K562 (cell line): ENCODE data around the gene RACGAP1. TPM values are rescaled to one million over a fixed set of nuclear protein-coding genes. Genes with fewer than 3 reads are reported as not detected.

Experiments
- CTBP1 ChIP-seq: fragments of 450-650 bp; IDR thresholded peaks from 2 replicates; pipeline ENCODE4 v1.6.1; 2016; ENCODE audit warnings: borderline replicate concordance
- IRF9 ChIP-seq: fragments of 450-650 bp; IDR thresholded peaks from 2 replicates; pipeline ENCODE4 v1.6.1; 2016; ENCODE audit warnings: missing biosample characterization, missing genetic modification characterization
- KDM4B ChIP-seq, 2 experiments: fragments of 450-650 bp in 1 of 2; sonication (generic) in 1 of 2; IDR thresholded peaks; 2 replicates each; pipeline ENCODE4 v1.6.1; 2016 to 2017; ENCODE audit warnings: borderline replicate concordance in 2 of 2, antibody characterized with exemption in 1 of 2, low read depth in 1 of 2, mild to moderate bottlenecking in 1 of 2
- KHSRP ChIP-seq: fragments of 450-650 bp; IDR thresholded peaks from 2 replicates; pipeline ENCODE4 v1.6.1; 2017
- MAFF ChIP-seq: IDR thresholded peaks from 2 replicates; pipeline ENCODE4 v1.6.1; 2012; ENCODE audit warnings: low read length, improper control_type of control experiment
- MIER1 ChIP-seq: fragments of 450-650 bp; IDR thresholded peaks from 2 replicates; pipeline ENCODE4 v1.6.1; 2016; ENCODE audit warnings: antibody characterized with exemption, mild to moderate bottlenecking, low read depth
- NR4A1 ChIP-seq, 2 experiments: fragments of 250-450 bp in 1 of 2; fragments of 450-650 bp in 1 of 2; sonication (Bioruptor Pico) in 1 of 2; IDR thresholded peaks; 2 replicates each; pipeline versions ENCODE4 v1.4.0 to v1.6.1; 2016 to 2020; ENCODE audit warnings: mild to moderate bottlenecking in 2 of 2, missing compliant biosample characterization in 1 of 2, missing genetic modification characterization in 1 of 2, moderate library complexity in 1 of 2
- RBM25 ChIP-seq: fragments of 200-400 bp; formaldehyde crosslinking; IDR thresholded peaks from 2 replicates; pipeline ENCODE4 v1.6.1; 2018; ENCODE audit warnings: low read length, low read depth, moderate library complexity; ENCODE audit not compliant: severe bottlenecking
- RBM34 ChIP-seq: fragments of 200-400 bp; formaldehyde crosslinking; IDR thresholded peaks from 2 replicates; pipeline ENCODE4 v1.6.1; 2018; ENCODE audit warnings: low read length, borderline replicate concordance; ENCODE audit not compliant: insufficient read depth
- SPI1 ChIP-seq: IDR thresholded peaks from 2 replicates; pipeline ENCODE4 v1.6.1; 2011; ENCODE audit warnings: low read depth, low read length, control low read depth, borderline replicate concordance
- UBTF ChIP-seq, 2 experiments: IDR thresholded peaks; 2 replicates each; pipeline ENCODE4 v1.6.1; 2012; ENCODE audit warnings: improper control_type of control experiment in 2 of 2, low read depth in 2 of 2, low read length in 2 of 2, borderline replicate concordance in 1 of 2
- USF2 ChIP-seq: sonication (generic); formaldehyde crosslinking; IDR thresholded peaks from 2 replicates; pipeline ENCODE4 v1.5.0; 2020; ENCODE audit warnings: missing genetic modification reagents
- ZNF41 ChIP-seq: fragments of 250-450 bp; sonication (Bioruptor Pico); conservative IDR thresholded peaks from 2 replicates; pipeline ENCODE4 v1.4.0; 2020; ENCODE audit warnings: mild to moderate bottlenecking
- ZNF592 ChIP-seq: fragments of 450-650 bp; IDR thresholded peaks from 2 replicates; pipeline ENCODE4 v1.6.1; 2017; ENCODE audit warnings: antibody characterized with exemption, mild to moderate bottlenecking
- ZNF695 ChIP-seq: fragments of 450-650 bp; formaldehyde crosslinking; IDR thresholded peaks from 2 replicates; pipeline ENCODE4 v1.4.0; 2020; ENCODE audit warnings: mild to moderate bottlenecking, moderate library complexity
- ZNF699 ChIP-seq: fragments of 250-450 bp; sonication (Bioruptor Pico); IDR thresholded peaks from 2 replicates; pipeline ENCODE4 v1.8.0; 2021; ENCODE audit warnings: mild to moderate bottlenecking, moderate library complexity; ENCODE audit not compliant: insufficient replicate concordance
- polyA plus RNA-seq, 8 experiments: library from polyadenylated mRNA; depleted of rRNA in 4 of 8; stranded (reverse) in 5 of 8; unstranded in 3 of 8; fragments of >200 nt; fragmentation: Nextera tagmentation in 2 of 8; fragmentation: Illumina TruSeq in 1 of 8; extraction: Ambion mirVana in 2 of 8; extraction: Trizol in 1 of 8; gene quantifications; 2 replicates each; pipeline versions ENCODE4 v1.2.1 to v1.2.3, GENCODE V29; 2011 to 2014; ENCODE audit warnings: inconsistent platforms in 1 of 8, missing spikeins in 1 of 8
- total RNA-seq, 7 experiments: library from RNA; depleted of rRNA in 6 of 7; stranded (reverse); fragments of >200 nt in 6 of 7; fragmentation: Illumina TruSeq in 2 of 7; extraction: Trizol in 2 of 7; gene quantifications; 2 replicates each; pipeline versions ENCODE4 v1.2.1 to v1.2.3, GENCODE V29; 2011 to 2021; ENCODE audit warnings: low replicate concordance in 1 of 7

The RACGAP1 gene
- total and polyA plus RNA-seq, 9 of the 15 experiments (the other 6 are each of a cell fraction or from before 2014, with no cell fraction given), result 56.4 to 92.9 (median 71.8) TPM

GRCh38 chr12:50025187-50026059 lies at the start of gene RACGAP1 (continued):
- TF ChIP-seq MAFF (no peak), UBTF (IDR thresholded peaks at IDR 0.05; ENCODE audit: borderline replicate concordance in 1 of 2, low read depth in 2 of 2, low read length in 2 of 2) (no peak), IRF9 (tag) (no peak), USF2 (peak; percentile 69), SPI1 (no peak), ZNF695 (CRISPR knock-in tag) (no peak), KHSRP (0 out of 2 replicates have a peak, but pooled peaks have one; percentile 28), KDM4B (IDR thresholded peaks at IDR 0.05; ENCODE audit: borderline replicate concordance in 2 of 2, low read depth in 1 of 2) (no peak), ZNF592 (peak; percentile 47), ZNF699 (CRISPR knock-in tag) (no peak), ZNF41 (CRISPR knock-in tag) (no peak), RBM34 (no peak), NR4A1 (CRISPR knock-in tag; IDR thresholded peaks at IDR 0.05) (no peak), NR4A1 (tag; IDR thresholded peaks at IDR 0.05) (no peak), CTBP1 (peak; percentile 53; the same call in 1 of the 2 replicates), RBM25 (no peak), MIER1 (no peak)
